Neural cell (in vitro differentiated cells): ENCODE measurements around the gene CPNE5. TPM values are rescaled to one million over a fixed set of nuclear protein-coding genes. Genes with fewer than 3 reads are reported as not detected.

ENCODE experiments used
- H2AFZ ChIP-seq: fragments of 200-600, 300-800 bp; sonication (generic), shearing (Covaris generic); 2 replicates; pipeline ENCODE4 v1.6.0; 2014; ENCODE audit warnings: low read depth, mild to moderate bottlenecking, antibody characterized with exemption, low read length, moderate library complexity
- H3F3A ChIP-seq: fragments of 200-600 bp; shearing (Covaris generic); 2 replicates; pipeline ENCODE4 v1.6.1; 2016; ENCODE audit warnings: mild to moderate bottlenecking, moderate library complexity, mixed read lengths, antibody characterized with exemption, low read length; ENCODE audit not compliant: insufficient read depth, poor library complexity, severe bottlenecking
- H3K27ac ChIP-seq: fragments of 200-600, 300-800 bp; sonication (generic), shearing (Covaris generic); 2 replicates; pipeline ENCODE4 v1.5.1; 2014; ENCODE audit warnings: mild to moderate bottlenecking, low read length, moderate library complexity
- H3K27me3 ChIP-seq: fragments of 300-800, 200-600 bp; sonication (generic), shearing (Covaris generic); 2 replicates; pipeline ENCODE4 v1.6.0; 2014; ENCODE audit warnings: mild to moderate bottlenecking, low read depth, low read length, moderate library complexity; ENCODE audit not compliant: insufficient read depth
- H3K36me3 ChIP-seq: fragments of 300-800, 200-600 bp; sonication (generic), shearing (Covaris generic); 2 replicates; pipeline ENCODE4 v1.5.1; 2014; ENCODE audit warnings: mild to moderate bottlenecking, antibody characterized with exemption, low read length, moderate library complexity; ENCODE audit not compliant: insufficient read depth
- H3K4me2 ChIP-seq: fragments of 300-800, 200-600 bp; sonication (generic), shearing (Covaris generic); 2 replicates; pipeline ENCODE4 v1.6.0; 2014; ENCODE audit warnings: mild to moderate bottlenecking, low read length
- H3K4me3 ChIP-seq: fragments of 300-800, 200-600 bp; sonication (generic), shearing (Covaris generic); 2 replicates; pipeline ENCODE4 v1.5.1; 2014; ENCODE audit warnings: mild to moderate bottlenecking, low read length, moderate library complexity
- H3K79me2 ChIP-seq: fragments of 200-600 bp; shearing (Covaris generic); replicated peaks from 2 replicates; pipeline ENCODE4 v1.6.0; 2014; ENCODE audit warnings: mild to moderate bottlenecking, low read length, moderate library complexity; ENCODE audit not compliant: insufficient read depth
- H3K9ac ChIP-seq: fragments of 300-800, 200-600 bp; sonication (generic), shearing (Covaris generic); 2 replicates; pipeline ENCODE4 v1.6.1; 2016; ENCODE audit warnings: mild to moderate bottlenecking, low read length, mixed read lengths
- H3K9me2 ChIP-seq: fragments of 200-600 bp; shearing (Covaris generic); 2 replicates; pipeline ENCODE4 v1.6.1; 2016; ENCODE audit warnings: mild to moderate bottlenecking, low read length, mixed read lengths; ENCODE audit not compliant: insufficient read depth
- H3K9me3 ChIP-seq: fragments of 200-600, 300-800 bp; sonication (generic), shearing (Covaris generic); 2 replicates; pipeline ENCODE4 v1.6.1; 2016; ENCODE audit warnings: mild to moderate bottlenecking, mixed run types, low read length, moderate library complexity, mixed read lengths
- H4K20me1 ChIP-seq: fragments of 200-600 bp; shearing (Covaris generic); 2 replicates; pipeline ENCODE4 v1.6.1; 2016; ENCODE audit warnings: mild to moderate bottlenecking, mixed run types; ENCODE audit not compliant: insufficient read depth
- CTCF ChIP-seq: fragments of 450-650 bp; IDR thresholded peaks from 2 replicates; pipeline ENCODE4 v1.5.1; 2014; ENCODE audit warnings: antibody characterized with exemption, mild to moderate bottlenecking, moderate library complexity; ENCODE audit not compliant: poor library complexity, severe bottlenecking
- EP300 ChIP-seq: fragments of 450-650 bp; conservative IDR thresholded peaks from 2 replicates; pipeline ENCODE4 v1.6.1; 2014; ENCODE audit warnings: antibody characterized with exemption, mild to moderate bottlenecking, moderate library complexity; ENCODE audit not compliant: poor library complexity, severe bottlenecking
- EZH2 ChIP-seq: fragments of 200-600, 300-800 bp; shearing (Covaris generic), sonication (generic); IDR thresholded peaks from 2 replicates; pipeline ENCODE4 v1.6.1; 2014; ENCODE audit warnings: antibody characterized with exemption, low read length, borderline replicate concordance, mild to moderate bottlenecking; ENCODE audit not compliant: insufficient read depth, poor library complexity, severe bottlenecking
- MXI1 ChIP-seq: fragments of 450-650 bp; conservative IDR thresholded peaks from 2 replicates; pipeline ENCODE4 v1.6.1; 2014; ENCODE audit warnings: antibody characterized with exemption, mild to moderate bottlenecking; ENCODE audit not compliant: poor library complexity, severe bottlenecking
- POLR2AphosphoS5 ChIP-seq: IDR thresholded peaks from 2 replicates; pipeline ENCODE4 v1.6.1; 2012
- RAD21 ChIP-seq: fragments of 450-650 bp; conservative IDR thresholded peaks from 2 replicates; pipeline ENCODE4 v1.6.1; 2014; ENCODE audit warnings: antibody characterized with exemption, mild to moderate bottlenecking, moderate library complexity
- REST ChIP-seq: IDR thresholded peaks from 2 replicates; pipeline ENCODE4 v1.6.1; 2012; ENCODE audit warnings: borderline replicate concordance
- SMC3 ChIP-seq: fragments of 450-650 bp; conservative IDR thresholded peaks from 2 replicates; pipeline ENCODE4 v1.6.1; 2014; ENCODE audit warnings: antibody characterized with exemption, mild to moderate bottlenecking, moderate library complexity; ENCODE audit not compliant: poor library complexity
- TAF1 ChIP-seq: IDR thresholded peaks from 2 replicates; pipeline ENCODE4 v1.6.1; 2012; ENCODE audit warnings: low read depth
- polyA plus RNA-seq: library from polyadenylated mRNA; depleted of rRNA; stranded (reverse); fragments of >200 nt; gene quantifications from 2 replicates; pipeline ENCODE4 v1.2.3, GENCODE V29; 2014

The CPNE5 gene
- polyA plus RNA-seq, 1 donor from 2014 or later, result 8.7 TPM

GRCh38 chr6:36791521-36792135, 47.6 kb downstream of the CPNE5 start:
- H3K79me2 ChIP-seq, result no peaks in the 10 kb centered on the region
- TF ChIP-seq REST, result no peak
- TF ChIP-seq POLR2AphosphoS5, result no peak
- no peak for TF ChIP-seq MXI1
- TF ChIP-seq EZH2, result no peak
- TF ChIP-seq TAF1, result no peak
- TF ChIP-seq CTCF, result no peak
- no peak for TF ChIP-seq RAD21
- TF ChIP-seq SMC3, result no peak
- no peak for TF ChIP-seq EP300
- H3K9ac ChIP-seq, result no peak overlapping the region
- no peaks in the 10 kb centered on the region for H3F3A ChIP-seq
- H3K9me2 ChIP-seq, result no peaks in the 10 kb centered on the region
- H4K20me1 ChIP-seq, result no peaks in the 10 kb centered on the region
- no peaks in the 10 kb centered on the region for H3K27me3 ChIP-seq
- no peak overlapping the region for H3K4me2 ChIP-seq
- H3K4me3 ChIP-seq, result no peak overlapping the region
- H3K9me3 ChIP-seq, result no peaks in the 10 kb centered on the region
- no peak overlapping the region for H2AFZ ChIP-seq
- no peak overlapping the region for H3K27ac ChIP-seq
- H3K36me3 ChIP-seq, result no peaks in the 10 kb centered on the region

- TF ChIP-seq TAF1 (no peak), MXI1 (no peak)
- no peaks in the 10 kb centered on the region for H3K27me3 ChIP-seq
- H3K79me2 ChIP-seq, result no peaks in the 10 kb centered on the region
- H3K4me2 ChIP-seq, result no peak overlapping the region
- no peak overlapping the region for H2AFZ ChIP-seq
- no peak overlapping the region for H3K4me3 ChIP-seq
- no peaks in the 10 kb centered on the region for H3K9me3 ChIP-seq
- no peaks in the 10 kb centered on the region for H3F3A ChIP-seq
- H3K27ac ChIP-seq, result no peak overlapping the region
- H3K36me3 ChIP-seq, result no peaks in the 10 kb centered on the region
- H3K9ac ChIP-seq, result no peak overlapping the region
- no peaks in the 10 kb centered on the region for H3K9me2 ChIP-seq
- H4K20me1 ChIP-seq, result no peaks in the 10 kb centered on the region
Observed at GRCh38 chr6:36791085-36791484, 48.2 kb downstream of the CPNE5 start.
